Sigmoid colon (tissue), 7 donors: ENCODE data around the gene COX10. TPM values are rescaled to one million over a fixed set of nuclear protein-coding genes. Genes with fewer than 3 reads are reported as not detected.
"Not testable (repeated sequence)": the region's sequence is repeated elsewhere in the genome, so short reads cannot be mapped to it uniquely, and the experiment has no call there.

Experiments used
- DNase-seq: peaks from one replicate; pipeline ENCODE4 v3.0.0-alpha.2; 2019
- H3K27ac ChIP-seq, 4 donors: fragments of 200-600 bp; sonication (generic); one replicate each; pipeline ENCODE4 v1.5.1; 2016 to 2019; ENCODE audit warnings: mild to moderate bottlenecking in 1 of 4
- H3K27me3 ChIP-seq, 3 donors: fragments of 200-600 bp; sonication (generic); one replicate each; pipeline ENCODE4 v1.5.1; 2019; ENCODE audit warnings: mild to moderate bottlenecking in 1 of 3
- H3K36me3 ChIP-seq, 4 donors: fragments of 200-600 bp; sonication (generic); one replicate each; pipeline ENCODE4 v1.5.1; 2016 to 2019
- H3K4me1 ChIP-seq, 4 donors: fragments of 200-600 bp; sonication (generic); one replicate each; pipeline ENCODE4 v1.5.1; 2017 to 2019
- H3K4me3 ChIP-seq, 4 donors: fragments of 200-600 bp; sonication (generic); one replicate each; pipeline ENCODE4 v1.5.1; 2017 to 2019; ENCODE audit warnings: mild to moderate bottlenecking in 2 of 4, moderate library complexity in 1 of 4
- H3K9me3 ChIP-seq, 4 donors: fragments of 200-600 bp in 3 of 4; sonication (generic) in 3 of 4; one replicate each; pipeline versions ENCODE4 v1.5.1 to v1.6.1; 2013 to 2019
- EP300 ChIP-seq, 4 donors: sonication (generic); formaldehyde crosslinking; IDR thresholded peaks; one replicate each; pipeline ENCODE4 v1.6.1; 2017; ENCODE audit warnings: antibody characterized with exemption in 4 of 4
- POLR2A ChIP-seq, 2 donors: fragments of 450-650 bp; IDR thresholded peaks; one replicate each; pipeline ENCODE4 v1.6.1; 2016; ENCODE audit warnings: antibody characterized with exemption in 2 of 2, mild to moderate bottlenecking in 2 of 2, moderate library complexity in 2 of 2
- POLR2AphosphoS5 ChIP-seq, 4 donors: sonication (generic); formaldehyde crosslinking; IDR thresholded peaks; one replicate each; pipeline ENCODE4 v1.6.1; 2017; ENCODE audit warnings: antibody characterized with exemption in 4 of 4
- WGBS, 2 donors: extraction: QIAGEN DNeasy Blood & Tissue Kit; methylation state at CpG; one replicate each; pipeline ENCODE4 v1.1.7; 2013; 5-methylcytosine and 5-hydroxymethylcytosine counted together
- intact Hi-C: fragments of 100-400 bp; cut with DNase I; formaldehyde crosslinking; loops from one replicate; pipeline ENCODE4 v1.15.1; 2023
- polyA plus RNA-seq, 3 donors: library from polyadenylated mRNA; stranded (reverse); fragments of 200-250 nt; gene quantifications; one replicate each; pipeline ENCODE4 v1.2.3, GENCODE V29; 2013
- total RNA-seq, 4 donors: library from RNA; depleted of rRNA; stranded (reverse); fragments of >200 nt; gene quantifications; one replicate each; pipeline ENCODE4 v1.1.0, GENCODE V29; 2016
- TF ChIP-seq, protein P1 (sequence below), 4 experiments: fragments of 450-650 bp in 3 of 4; fragments of 200-600 bp in 1 of 4; IDR thresholded peaks; one replicate each; pipeline ENCODE4 v1.5.1; 2016 to 2019; ENCODE audit warnings: antibody characterized with exemption in 4 of 4, mild to moderate bottlenecking in 3 of 4, moderate library complexity in 2 of 4
- donor health status: healthy with polysubstance abuse.
- donor health status: Bipolar disorder and iron deficiency.
- donor health status: healthy.

Gene COX10
- total and polyA plus RNA-seq, 7 donors = 14.4 to 23.9 (median 17.3) TPM

- Histone ChIP-seq H3K27me3 (no peaks in the 10 kb centered on the region), H3K36me3 (no peaks in the 10 kb centered on the region), H3K4me1 (peaks cover 0 to 9% (median 4%) of the 10 kb centered on the region in 4 donors), H3K9me3 (no peaks in the 10 kb centered on the region), H3K27ac (no peak overlapping the region), H3K4me3 (no peak overlapping the region)
- 73 to 83% methylated on average over 4 of the region's 4 CpGs for WGBS, 2 donors
- no peak for DNase-seq
- TF ChIP-seq, protein P1, sequence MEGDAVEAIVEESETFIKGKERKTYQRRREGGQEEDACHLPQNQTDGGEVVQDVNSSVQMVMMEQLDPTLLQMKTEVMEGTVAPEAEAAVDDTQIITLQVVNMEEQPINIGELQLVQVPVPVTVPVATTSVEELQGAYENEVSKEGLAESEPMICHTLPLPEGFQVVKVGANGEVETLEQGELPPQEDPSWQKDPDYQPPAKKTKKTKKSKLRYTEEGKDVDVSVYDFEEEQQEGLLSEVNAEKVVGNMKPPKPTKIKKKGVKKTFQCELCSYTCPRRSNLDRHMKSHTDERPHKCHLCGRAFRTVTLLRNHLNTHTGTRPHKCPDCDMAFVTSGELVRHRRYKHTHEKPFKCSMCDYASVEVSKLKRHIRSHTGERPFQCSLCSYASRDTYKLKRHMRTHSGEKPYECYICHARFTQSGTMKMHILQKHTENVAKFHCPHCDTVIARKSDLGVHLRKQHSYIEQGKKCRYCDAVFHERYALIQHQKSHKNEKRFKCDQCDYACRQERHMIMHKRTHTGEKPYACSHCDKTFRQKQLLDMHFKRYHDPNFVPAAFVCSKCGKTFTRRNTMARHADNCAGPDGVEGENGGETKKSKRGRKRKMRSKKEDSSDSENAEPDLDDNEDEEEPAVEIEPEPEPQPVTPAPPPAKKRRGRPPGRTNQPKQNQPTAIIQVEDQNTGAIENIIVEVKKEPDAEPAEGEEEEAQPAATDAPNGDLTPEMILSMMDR (IDR thresholded peaks at IDR 0.05) = no peak
- TF ChIP-seq EP300 (IDR thresholded peaks at IDR 0.05) (no peak), POLR2A (IDR thresholded peaks at IDR 0.05) (no peak), POLR2AphosphoS5 (IDR thresholded peaks at IDR 0.05) (no peak)
- intact Hi-C loops = no loop called here
Observed at GRCh38 chr17:14228903-14229302, 159.6 kb downstream of the COX10 start.

GRCh38 chr17:14231187-14231586 lies 161.9 kb downstream of the COX10 start:
- H3K36me3 ChIP-seq, DNase-seq, H3K27ac ChIP-seq, H3K4me3 ChIP-seq, H3K27me3 ChIP-seq, H3K4me1 ChIP-seq, intact Hi-C loops, H3K9me3 ChIP-seq: not testable (repeated sequence)
- 86 to 97% methylated on average over 3 to 4 of the region's 6 CpGs for WGBS, 2 donors

GRCh38 chr17:14235047-14235446 lies 165.7 kb downstream of the COX10 start:
- H3K4me3 ChIP-seq, H3K27me3 ChIP-seq, intact Hi-C loops, H3K9me3 ChIP-seq, H3K27ac ChIP-seq, H3K36me3 ChIP-seq, H3K4me1 ChIP-seq, DNase-seq: not testable (repeated sequence)
- WGBS, 2 donors = 75 to 86% methylated on average over 2 of the region's 2 CpGs

GRCh38 chr17:14236032-14236431 lies 166.7 kb downstream of the COX10 start:
- DNase-seq, H3K27me3 ChIP-seq, H3K36me3 ChIP-seq, H3K27ac ChIP-seq, intact Hi-C loops, H3K9me3 ChIP-seq, H3K4me1 ChIP-seq, H3K4me3 ChIP-seq: not testable (repeated sequence)
- 81 to 92% methylated on average over 8 to 9 of the region's 9 CpGs for WGBS, 2 donors

DNA sequence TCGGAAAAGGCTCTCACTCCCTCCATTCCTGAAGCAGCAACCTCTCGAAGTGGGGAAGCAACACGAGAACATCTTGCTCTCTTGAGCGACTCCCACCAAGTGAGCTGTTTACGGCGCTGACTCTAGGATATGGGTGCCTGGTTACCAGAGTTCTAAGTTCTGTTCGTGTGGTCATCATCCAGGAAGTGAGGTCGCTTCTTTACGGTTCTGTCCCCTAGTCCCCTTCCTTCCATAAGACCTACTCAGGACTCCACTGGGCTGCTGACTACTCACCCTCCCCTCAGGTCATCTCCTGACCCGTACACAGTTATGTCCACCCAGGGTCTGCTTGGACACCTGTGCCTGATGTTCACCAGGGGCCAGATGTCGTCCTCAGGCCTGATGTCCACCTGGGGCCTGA lies 167.5 kb downstream of the COX10 start, which contains the start of gene CDRT15:
CDRT15 (minus strand) TSS at position 101 of the 400 bp plus-strand sequence; CDS start at position 72, 29 bp downstream.
- H3K27me3 ChIP-seq, H3K27ac ChIP-seq, intact Hi-C loops, H3K9me3 ChIP-seq, H3K4me1 ChIP-seq, DNase-seq, H3K36me3 ChIP-seq, H3K4me3 ChIP-seq: not testable (repeated sequence)
- 82 to 93% methylated on average over 11 of the region's 11 CpGs for WGBS, 2 donors

- intact Hi-C loops, H3K27me3 ChIP-seq, H3K36me3 ChIP-seq, H3K9me3 ChIP-seq, DNase-seq, H3K27ac ChIP-seq, H3K4me3 ChIP-seq, H3K4me1 ChIP-seq: not testable (repeated sequence)
- WGBS, 2 donors = 87 to 95% methylated on average over 2 to 3 of the region's 5 CpGs
Observed at GRCh38 chr17:14239271-14239670, 170.0 kb downstream of the COX10 start.

GRCh38 chr17:14245002-14245401 lies 175.7 kb downstream of the COX10 start:
- no peak for DNase-seq
- TF ChIP-seq POLR2A (IDR thresholded peaks at IDR 0.05) (no peak), POLR2AphosphoS5 (IDR thresholded peaks at IDR 0.05) (no peak), EP300 (IDR thresholded peaks at IDR 0.05) (no peak)
- TF ChIP-seq, protein P1 (IDR thresholded peaks at IDR 0.05) = no peak
- Histone ChIP-seq H3K4me1 (no peaks in the 10 kb centered on the region), H3K4me3 (no peak overlapping the region), H3K36me3 (no peaks in the 10 kb centered on the region), H3K27ac (no peak overlapping the region), H3K27me3 (no peaks in the 10 kb centered on the region), H3K9me3 (no peaks in the 10 kb centered on the region)
- intact Hi-C loops = no loop called here
- WGBS, 2 donors = 59 to 79% methylated on average over 1 of the region's 1 CpG
